Measurements from ENCODE around the gene CKS1B.
A peak's percentile ranks its signal among the peaks of the same experiment; 100 is the strongest.
"Not testable (repeated sequence)": the region's sequence is repeated elsewhere in the genome, so short reads cannot be mapped to it uniquely, and the experiment has no call there.

CKS1B gene

DNA sequence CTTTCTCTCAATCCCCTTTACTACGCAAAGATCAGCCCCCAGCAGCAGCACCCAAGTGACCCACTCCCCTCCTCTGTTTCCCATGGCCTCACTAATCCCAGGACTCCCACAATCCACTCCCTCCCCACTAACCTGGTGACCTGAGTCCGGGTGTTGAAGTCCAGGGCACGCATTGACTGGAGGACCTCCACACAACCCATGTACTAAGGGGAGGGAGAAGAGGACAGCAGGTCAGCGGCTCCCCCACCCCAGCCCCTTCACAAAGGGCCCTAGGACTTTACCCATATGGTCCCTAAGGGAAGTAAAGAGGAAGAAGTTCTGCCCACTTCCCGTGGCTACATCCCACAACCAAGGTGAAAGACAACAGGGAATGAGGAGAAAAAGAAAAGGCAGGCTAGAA lies 5.2 kb upstream of the CKS1B start:
- Histone ChIP-seq H3K9ac (ENCODE audit: low read length) (peak overlapping the region; percentile 97), H3K9me3 (ENCODE audit: control insufficient read depth, low read length) (no peaks in the 10 kb centered on the region), H3K4me1 (ENCODE audit: control insufficient read depth, insufficient read depth, low read length) (peaks cover 59% of the 10 kb centered on the region), H3K36me3 (ENCODE audit: control insufficient read depth, insufficient read depth, low read length, severe bottlenecking) (peaks cover 42% of the 10 kb centered on the region), H3K27me3 (replicated peaks; ENCODE audit: control insufficient read depth, insufficient read depth, low read length) (no peaks in the 10 kb centered on the region), H3K4me3 (ENCODE audit: low read length) (peak overlapping the region; percentile 92)
- DNase-seq (ENCODE audit: low read depth) = no peak

DNA sequence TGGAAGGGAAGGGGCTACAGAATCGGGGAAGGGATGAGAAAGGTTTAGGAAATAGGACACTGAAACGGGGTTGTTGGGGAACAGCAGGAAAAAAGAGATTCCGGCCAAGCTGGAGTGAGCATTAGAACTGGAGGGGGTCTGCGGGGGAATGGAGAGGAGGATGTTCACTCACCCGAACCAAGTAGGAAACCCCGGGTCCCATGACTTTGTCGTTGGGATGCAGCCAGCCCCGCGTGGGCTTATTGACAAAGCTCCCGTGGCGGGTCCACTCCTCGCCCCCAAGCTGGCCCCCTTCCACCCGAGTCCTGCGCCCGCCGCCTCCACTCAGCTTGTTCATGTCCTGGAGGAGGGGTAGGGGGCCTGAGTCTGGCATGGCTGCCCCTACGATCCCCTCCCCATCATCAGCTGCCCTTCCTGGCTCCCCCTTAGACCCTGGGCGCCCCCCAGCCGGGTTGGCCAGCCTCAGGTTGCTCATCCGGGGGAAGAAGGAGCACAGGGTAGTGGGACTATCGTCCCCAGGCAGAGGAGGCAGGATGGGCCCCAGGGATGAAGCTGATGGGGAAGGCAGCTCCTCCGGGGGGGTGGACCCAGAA lies 4.5 kb upstream of the CKS1B start:
- H3K27me3 ChIP-seq (replicated peaks; ENCODE audit: control insufficient read depth, insufficient read depth, low read length) = no peaks in the 10 kb centered on the region
- H3K36me3 ChIP-seq (ENCODE audit: control insufficient read depth, insufficient read depth, low read length, severe bottlenecking) = peaks cover 35% of the 10 kb centered on the region
- no peaks in the 10 kb centered on the region for H3K9me3 ChIP-seq (ENCODE audit: control insufficient read depth, low read length)
- peak overlapping the region; percentile 97 for H3K9ac ChIP-seq (ENCODE audit: low read length)
- peak; percentile 50 for DNase-seq (ENCODE audit: low read depth)
- H3K4me1 ChIP-seq (ENCODE audit: control insufficient read depth, insufficient read depth, low read length) = peaks cover 55% of the 10 kb centered on the region
- H3K4me3 ChIP-seq (ENCODE audit: low read length) = peak overlapping the region; percentile 92

DNA sequence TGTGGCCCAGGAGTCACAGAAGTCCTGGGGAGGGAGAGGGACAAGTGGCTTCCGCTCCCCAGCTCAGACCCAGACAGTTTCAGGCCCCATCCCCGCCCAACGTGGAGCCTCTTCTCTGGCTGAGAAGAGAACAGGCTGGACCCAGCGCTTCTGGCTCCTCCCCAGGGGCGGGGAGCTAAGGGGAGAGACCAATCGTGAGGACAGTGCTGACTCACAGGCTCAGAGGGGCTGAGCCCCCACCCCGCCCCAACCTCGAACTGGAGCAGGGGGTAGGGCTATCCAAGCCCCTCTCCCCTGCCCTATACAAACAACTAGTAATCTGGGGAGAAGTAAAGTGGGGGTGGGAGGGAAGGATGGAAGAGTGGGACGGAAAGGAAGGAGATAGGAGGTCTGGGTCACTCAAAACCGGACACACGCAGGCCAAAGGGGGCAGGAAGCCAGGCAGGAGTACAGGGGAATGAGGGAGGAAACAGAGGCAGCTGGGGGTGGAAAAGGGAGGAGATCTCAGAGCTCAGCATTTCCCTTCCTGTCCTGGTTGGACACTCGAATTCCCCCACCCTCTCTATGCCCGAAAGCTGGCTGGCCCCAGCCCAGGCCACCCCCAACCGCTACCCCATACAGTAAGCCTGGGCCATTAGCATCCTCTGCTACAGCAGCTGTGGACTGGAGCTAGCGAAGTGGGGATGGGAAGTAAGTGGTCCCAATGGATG lies 3.7 kb upstream of the CKS1B start, which contains the start of gene SHC1:
TSS of gene SHC1 (minus strand) at position 117 of the 710 bp plus-strand sequence. CDS start 221 bp downstream, outside the sequence.
- H3K4me1 ChIP-seq (ENCODE audit: control insufficient read depth, insufficient read depth, low read length) = peaks cover 57% of the 10 kb centered on the region
- no peaks in the 10 kb centered on the region for H3K9me3 ChIP-seq (ENCODE audit: control insufficient read depth, low read length)
- H3K36me3 ChIP-seq (ENCODE audit: control insufficient read depth, insufficient read depth, low read length, severe bottlenecking) = peaks cover 27% of the 10 kb centered on the region
- peak within 1 kb of the TSS; percentile 92 for H3K4me3 ChIP-seq (ENCODE audit: low read length)
- peak within 1 kb of the TSS; percentile 97 for H3K9ac ChIP-seq (ENCODE audit: low read length)
- H3K27me3 ChIP-seq (replicated peaks; ENCODE audit: control insufficient read depth, insufficient read depth, low read length) = no peaks in the 10 kb centered on the region
- DNase-seq (ENCODE audit: low read depth) = peak; percentile 98

DNA sequence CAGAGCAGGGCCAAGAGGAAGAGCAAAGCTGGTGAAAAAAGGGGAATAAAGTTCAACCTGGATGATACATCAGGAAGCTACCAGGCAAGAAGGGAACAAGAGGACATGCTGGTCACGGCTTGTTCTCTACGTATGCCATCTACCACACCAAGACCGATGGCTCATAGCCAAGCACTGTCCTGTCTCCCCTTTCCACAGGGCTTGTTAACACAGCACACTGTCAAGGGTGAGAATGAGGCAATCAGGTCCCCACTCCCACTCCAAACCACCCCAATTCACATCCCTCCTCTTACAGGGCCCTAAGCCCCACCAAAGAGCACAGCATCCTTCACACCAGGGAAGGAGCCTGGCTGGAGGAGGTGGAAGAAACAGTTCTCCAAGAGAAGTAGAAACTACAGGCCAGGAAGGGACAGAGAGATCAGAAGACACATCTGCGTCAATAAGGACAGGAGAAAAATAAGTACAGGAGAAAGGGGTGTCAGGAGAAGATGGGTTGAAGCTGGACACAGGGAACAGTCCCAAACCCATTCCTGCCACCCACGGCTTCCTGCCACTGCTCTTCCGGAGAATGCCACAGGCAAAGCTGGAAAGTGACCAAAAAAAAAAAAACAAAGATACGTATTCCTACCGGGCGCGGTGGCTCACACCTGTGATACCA lies 3.0 kb upstream of the CKS1B start:
- H3K9ac ChIP-seq (ENCODE audit: low read length) = peak overlapping the region; percentile 97
- H3K4me1 ChIP-seq (ENCODE audit: control insufficient read depth, insufficient read depth, low read length) = peaks cover 63% of the 10 kb centered on the region
- no peaks in the 10 kb centered on the region for H3K27me3 ChIP-seq (replicated peaks; ENCODE audit: control insufficient read depth, insufficient read depth, low read length)
- H3K4me3 ChIP-seq (ENCODE audit: low read length) = peak overlapping the region; percentile 92
- H3K9me3 ChIP-seq (ENCODE audit: control insufficient read depth, low read length) = no peaks in the 10 kb centered on the region
- H3K36me3 ChIP-seq (ENCODE audit: control insufficient read depth, insufficient read depth, low read length, severe bottlenecking) = peaks cover 20% of the 10 kb centered on the region
- peak; percentile 57 for DNase-seq (ENCODE audit: low read depth)

DNA sequence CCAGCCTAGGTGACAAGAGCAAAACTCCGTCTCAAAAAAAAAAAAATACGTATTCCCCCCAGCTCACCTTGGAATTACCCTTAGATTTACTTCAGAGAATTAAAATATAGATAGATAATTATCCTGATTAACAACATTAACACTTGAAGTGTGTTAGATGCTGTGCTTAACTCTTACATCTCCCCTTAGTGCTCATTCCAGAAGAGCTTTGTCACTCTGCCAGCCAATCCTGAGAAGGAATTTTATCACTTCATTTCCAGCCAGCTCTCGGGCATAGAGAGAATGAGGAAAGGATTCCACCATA lies 2.3 kb upstream of the CKS1B start:
- Histone ChIP-seq H3K27me3 (replicated peaks; ENCODE audit: control insufficient read depth, insufficient read depth, low read length) (no peaks in the 10 kb centered on the region), H3K36me3 (ENCODE audit: control insufficient read depth, insufficient read depth, low read length, severe bottlenecking) (peaks cover 13% of the 10 kb centered on the region), H3K4me1 (ENCODE audit: control insufficient read depth, insufficient read depth, low read length) (peaks cover 62% of the 10 kb centered on the region), H3K4me3 (ENCODE audit: low read length) (peak overlapping the region; percentile 90), H3K9me3 (ENCODE audit: control insufficient read depth, low read length) (no peaks in the 10 kb centered on the region), H3K9ac (ENCODE audit: low read length) (peak overlapping the region; percentile 97)
- DNase-seq (ENCODE audit: low read depth) = no peak

DNA sequence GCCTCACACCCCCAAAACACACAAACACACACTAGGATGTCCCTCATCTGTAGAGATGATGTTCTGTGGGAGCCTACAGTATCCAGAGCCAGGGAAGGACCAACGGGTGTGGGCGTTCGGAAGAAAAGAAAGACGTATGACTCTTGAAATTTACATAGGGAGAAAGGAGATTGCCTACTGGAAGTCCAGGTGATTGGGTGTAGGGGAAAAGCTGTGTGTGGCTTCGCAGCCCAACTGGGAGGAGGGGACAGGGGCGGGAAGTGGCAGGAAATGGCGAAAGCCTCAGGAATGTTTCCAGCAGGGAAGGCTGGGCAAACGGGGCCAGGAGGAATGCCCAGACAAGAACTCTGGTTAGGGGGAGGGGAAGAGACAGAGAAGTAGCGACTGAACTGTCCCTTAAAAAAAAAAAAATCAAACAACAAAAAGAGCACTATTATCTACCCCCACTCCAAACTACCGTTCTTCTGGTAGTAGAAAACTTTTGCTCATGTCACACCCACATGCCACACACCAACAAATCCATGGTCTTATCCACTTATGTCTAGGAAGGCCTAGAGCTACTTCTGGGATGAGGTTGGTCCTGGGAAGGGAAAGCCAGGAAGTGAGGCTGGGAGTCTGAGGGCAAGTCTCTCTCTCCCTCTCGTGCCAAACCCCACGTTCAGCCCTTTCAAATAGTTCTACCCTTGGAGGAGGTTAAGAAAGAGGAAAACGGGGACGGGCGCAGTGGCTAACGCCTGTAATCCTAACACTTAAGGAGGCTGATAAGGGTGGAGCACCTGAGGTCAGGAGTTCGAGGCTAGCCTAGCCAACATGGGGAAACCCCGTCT lies 1.8 kb upstream of the CKS1B start:
- peaks cover 57% of the 10 kb centered on the region for H3K4me1 ChIP-seq (ENCODE audit: control insufficient read depth, insufficient read depth, low read length)
- H3K27me3 ChIP-seq (replicated peaks; ENCODE audit: control insufficient read depth, insufficient read depth, low read length) = no peaks in the 10 kb centered on the region
- peak overlapping the region; percentile 97 for H3K9ac ChIP-seq (ENCODE audit: low read length)
- peak; percentile 92 for DNase-seq (ENCODE audit: low read depth)
- H3K4me3 ChIP-seq (ENCODE audit: low read length) = peak overlapping the region; percentile 90
- H3K36me3 ChIP-seq (ENCODE audit: control insufficient read depth, insufficient read depth, low read length, severe bottlenecking) = peaks cover 7% of the 10 kb centered on the region
- no peaks in the 10 kb centered on the region for H3K9me3 ChIP-seq (ENCODE audit: control insufficient read depth, low read length)

DNA sequence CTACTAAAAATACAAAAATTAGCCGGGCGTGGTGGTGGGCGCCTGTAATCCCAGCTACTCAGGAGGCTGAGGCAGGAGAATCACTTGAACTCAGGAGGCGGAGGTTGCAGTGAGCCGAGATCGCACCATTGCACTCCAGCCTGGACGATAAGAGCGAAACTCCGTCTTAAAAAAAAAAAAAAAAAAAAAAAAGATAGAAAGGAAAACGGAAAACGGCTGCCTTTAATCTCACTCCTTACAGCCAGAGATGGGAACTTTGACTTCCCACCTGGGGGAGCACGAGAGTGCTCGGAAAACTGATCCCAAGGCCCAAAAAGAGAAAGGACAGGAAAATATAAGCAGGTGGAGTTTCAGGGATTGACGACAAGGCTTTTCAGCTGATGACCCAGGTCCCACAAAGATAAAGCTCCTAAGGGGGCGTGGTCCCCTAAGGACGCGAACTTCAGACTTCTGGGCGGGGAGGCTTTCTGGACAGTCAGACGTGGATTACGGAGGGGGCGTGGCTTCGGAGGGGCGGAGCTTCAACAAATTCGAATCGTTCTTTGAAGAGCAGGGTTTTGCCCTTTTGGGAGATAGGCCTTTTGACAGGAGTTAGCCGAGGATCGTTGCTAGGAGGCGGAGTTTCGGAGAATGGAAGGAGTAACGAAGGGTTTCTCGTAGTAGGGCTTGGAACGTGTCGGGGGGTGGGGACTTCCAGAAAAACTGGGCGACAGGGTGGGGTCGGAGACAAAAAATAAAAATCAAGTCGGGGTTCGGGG lies 958 bp upstream of the CKS1B start:
- Histone ChIP-seq H3K27me3 (replicated peaks; ENCODE audit: control insufficient read depth, insufficient read depth, low read length) (no peaks in the 10 kb centered on the region), H3K4me1 (ENCODE audit: control insufficient read depth, insufficient read depth, low read length) (peaks cover 49% of the 10 kb centered on the region), H3K9ac (ENCODE audit: low read length) (peak overlapping the region; percentile 97), H3K36me3 (ENCODE audit: control insufficient read depth, insufficient read depth, low read length, severe bottlenecking) (peaks cover 5% of the 10 kb centered on the region), H3K9me3 (ENCODE audit: control insufficient read depth, low read length) (no peaks in the 10 kb centered on the region), H3K4me3 (ENCODE audit: low read length) (peak overlapping the region; percentile 90)
- DNase-seq (ENCODE audit: low read depth) = peak; percentile 98

DNA sequence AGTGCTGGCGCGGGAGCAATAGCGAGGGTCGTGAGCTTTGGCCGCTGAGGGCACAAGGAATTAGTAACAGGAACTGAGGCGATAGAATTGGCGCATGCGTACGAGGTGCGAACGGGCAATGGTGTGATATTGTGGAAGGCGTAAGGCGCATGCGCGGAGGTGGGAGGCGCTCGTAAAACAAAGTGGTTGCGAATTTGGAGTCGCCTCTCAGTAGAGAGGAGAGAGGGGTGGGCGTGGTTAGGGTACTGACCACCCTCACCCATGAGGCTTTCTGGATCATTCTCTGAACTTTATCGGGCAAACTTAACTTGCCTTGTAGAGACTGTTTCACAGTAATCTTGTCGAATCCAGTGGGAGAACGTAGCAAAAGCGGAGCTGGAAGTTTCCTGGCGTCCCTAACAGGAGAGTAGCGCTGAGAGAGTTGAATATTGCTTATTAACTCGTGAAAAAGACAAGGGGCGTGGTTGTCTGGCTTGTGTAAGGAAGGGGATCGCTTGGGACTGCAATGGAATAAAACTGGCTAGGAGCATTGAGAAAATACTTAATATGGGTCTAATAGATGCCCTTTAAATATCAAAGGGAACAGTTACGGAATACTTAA lies 427 bp downstream of the CKS1B start:
- H3K4me3 ChIP-seq (ENCODE audit: low read length) = peak overlapping the region; percentile 90
- H3K4me1 ChIP-seq (ENCODE audit: control insufficient read depth, insufficient read depth, low read length) = peaks cover 38% of the 10 kb centered on the region
- peaks cover 11% of the 10 kb centered on the region for H3K36me3 ChIP-seq (ENCODE audit: control insufficient read depth, insufficient read depth, low read length, severe bottlenecking)
- peak overlapping the region; percentile 97 for H3K9ac ChIP-seq (ENCODE audit: low read length)
- no peaks in the 10 kb centered on the region for H3K27me3 ChIP-seq (replicated peaks; ENCODE audit: control insufficient read depth, insufficient read depth, low read length)
- peak; percentile 99 for DNase-seq (ENCODE audit: low read depth)
- H3K9me3 ChIP-seq (ENCODE audit: control insufficient read depth, low read length) = no peaks in the 10 kb centered on the region

DNA sequence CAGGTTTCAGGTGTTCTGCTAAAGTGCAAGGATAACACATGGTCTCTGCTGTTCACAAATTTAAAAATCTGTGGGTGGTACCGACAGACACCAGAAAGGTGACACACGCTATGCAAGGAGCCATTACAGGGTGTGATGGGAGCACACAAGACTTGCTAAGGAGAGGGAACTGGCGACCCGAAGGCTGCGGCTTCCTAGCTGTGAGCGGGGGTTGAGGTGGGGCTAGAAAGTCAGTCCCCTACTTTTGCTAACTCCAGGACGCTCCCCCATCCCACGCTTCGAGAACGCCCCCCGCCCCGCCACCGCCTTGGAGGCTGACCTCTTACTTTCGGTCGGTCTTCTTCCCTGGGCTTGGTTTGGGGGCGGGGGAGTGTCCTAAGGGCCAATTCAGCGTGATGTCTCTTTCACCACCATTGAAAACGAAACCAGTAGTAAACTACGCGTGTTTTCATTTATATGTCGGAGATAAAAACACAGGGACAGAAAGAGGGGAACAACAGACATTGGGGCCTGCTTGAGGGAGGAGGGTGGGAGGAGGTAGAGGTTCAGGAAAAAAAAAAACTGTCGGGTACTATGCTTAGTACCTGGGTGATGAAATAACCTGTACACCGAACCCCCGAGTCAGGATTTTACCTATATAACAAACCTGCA lies 1.1 kb downstream of the CKS1B start:
- peak; percentile 80 for DNase-seq (ENCODE audit: low read depth)

DNA sequence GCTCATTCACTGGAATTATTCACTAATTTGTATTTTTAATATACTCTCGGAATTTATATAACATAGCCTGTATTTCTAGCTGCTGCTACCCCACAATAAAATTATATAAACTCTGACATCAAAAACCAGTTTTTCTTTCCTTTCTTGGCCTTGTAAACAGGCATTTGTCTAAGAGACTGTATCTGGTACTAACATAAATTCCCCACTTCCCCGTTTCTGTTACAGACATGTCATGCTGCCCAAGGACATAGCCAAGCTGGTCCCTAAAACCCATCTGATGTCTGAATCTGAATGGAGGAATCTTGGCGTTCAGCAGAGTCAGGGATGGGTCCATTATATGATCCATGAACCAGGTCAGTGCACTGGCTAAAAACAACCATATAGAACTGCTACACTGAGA lies 3.3 kb downstream of the CKS1B start:
- H3K4me1 ChIP-seq (ENCODE audit: control insufficient read depth, insufficient read depth, low read length) = peaks cover 22% of the 10 kb centered on the region
- H3K36me3 ChIP-seq (ENCODE audit: control insufficient read depth, insufficient read depth, low read length, severe bottlenecking) = peaks cover 11% of the 10 kb centered on the region
- not testable (repeated sequence) for H3K4me3 ChIP-seq (ENCODE audit: low read length); DNase-seq (ENCODE audit: low read depth); H3K27me3 ChIP-seq (replicated peaks; ENCODE audit: control insufficient read depth, insufficient read depth, low read length); H3K9ac ChIP-seq (ENCODE audit: low read length); H3K9me3 ChIP-seq (ENCODE audit: control insufficient read depth, low read length)

More for the DNA sequence above, 1.1 kb downstream of the CKS1B start:
- H3K4me1 ChIP-seq (ENCODE audit: control insufficient read depth, insufficient read depth, low read length) = peaks cover 38% of the 10 kb centered on the region
- no peaks in the 10 kb centered on the region for H3K27me3 ChIP-seq (replicated peaks; ENCODE audit: control insufficient read depth, insufficient read depth, low read length)
- H3K4me3 ChIP-seq (ENCODE audit: low read length) = peak overlapping the region; percentile 90
- H3K36me3 ChIP-seq (ENCODE audit: control insufficient read depth, insufficient read depth, low read length, severe bottlenecking) = peaks cover 11% of the 10 kb centered on the region
- H3K9me3 ChIP-seq (ENCODE audit: control insufficient read depth, low read length) = no peaks in the 10 kb centered on the region
- peak overlapping the region; percentile 97 for H3K9ac ChIP-seq (ENCODE audit: low read length)
